K562 (cell line): ENCODE data around the gene ATF3. TPM values are rescaled to one million over a fixed set of nuclear protein-coding genes. Genes with fewer than 3 reads are reported as not detected.

Experiments
- MAFK ChIP-seq: IDR thresholded peaks from 2 replicates; pipeline ENCODE4 v1.6.1; 2011; ENCODE audit warnings: low read length, improper control_type of control experiment
- MTF1 ChIP-seq: fragments of 250-450 bp; sonication (Bioruptor Pico); IDR thresholded peaks from 2 replicates; pipeline ENCODE4 v1.9.0; 2021; ENCODE audit warnings: moderate library complexity, mild to moderate bottlenecking, inconsistent platforms, borderline replicate concordance
- NCOA1 ChIP-seq: fragments of 450-650 bp; IDR thresholded peaks from 2 replicates; pipeline ENCODE4 v1.6.1; 2016; ENCODE audit warnings: low read depth
- POLR2B ChIP-seq: fragments of 450-650 bp; IDR thresholded peaks from 2 replicates; pipeline ENCODE4 v1.6.1; 2018; ENCODE audit warnings: low read depth; ENCODE audit not compliant: partially characterized antibody
- POU5F1 ChIP-seq: fragments of 150-350 bp; IDR thresholded peaks from 2 replicates; pipeline ENCODE4 v1.6.1; 2014; ENCODE audit warnings: borderline replicate concordance, low read length, low read depth, mild to moderate bottlenecking; ENCODE audit not compliant: partially characterized antibody
- RAD21 ChIP-seq, 2 experiments: fragments of 250-450 bp in 1 of 2; fragments of 450-650 bp in 1 of 2; sonication (Bioruptor Pico) in 1 of 2; formaldehyde crosslinking in 1 of 2; IDR thresholded peaks in 1 of 2; conservative IDR thresholded peaks in 1 of 2; 2 replicates each; pipeline versions ENCODE4 v1.4.0 to v1.8.0; 2020 to 2022; ENCODE audit warnings: mild to moderate bottlenecking in 2 of 2, moderate library complexity in 1 of 2
- RBM25 ChIP-seq: fragments of 200-400 bp; formaldehyde crosslinking; IDR thresholded peaks from 2 replicates; pipeline ENCODE4 v1.6.1; 2018; ENCODE audit warnings: low read length, low read depth, moderate library complexity; ENCODE audit not compliant: severe bottlenecking
- SMAD1 ChIP-seq: fragments of 150-350 bp; IDR thresholded peaks from 2 replicates; pipeline ENCODE4 v1.6.1; 2014; ENCODE audit warnings: low read length, low read depth; ENCODE audit not compliant: partially characterized antibody
- SREBF2 ChIP-seq: sonication (generic); formaldehyde crosslinking; IDR thresholded peaks from 2 replicates; pipeline ENCODE4 v1.4.0; 2020; ENCODE audit warnings: mild to moderate bottlenecking, missing genetic modification reagents
- TAF9B ChIP-seq: fragments of 450-650 bp; IDR thresholded peaks from 2 replicates; pipeline ENCODE4 v1.6.1; 2018; ENCODE audit warnings: mild to moderate bottlenecking; ENCODE audit not compliant: partially characterized antibody
- XRCC3 ChIP-seq: fragments of 450-650 bp; IDR thresholded peaks from 2 replicates; pipeline ENCODE4 v1.6.1; 2017; ENCODE audit warnings: mild to moderate bottlenecking, moderate library complexity
- polyA plus RNA-seq, 8 experiments: library from polyadenylated mRNA; depleted of rRNA in 4 of 8; stranded (reverse) in 5 of 8; unstranded in 3 of 8; fragments of >200 nt; fragmentation: Nextera tagmentation in 2 of 8; fragmentation: Illumina TruSeq in 1 of 8; extraction: Ambion mirVana in 2 of 8; extraction: Trizol in 1 of 8; gene quantifications; 2 replicates each; pipeline versions ENCODE4 v1.2.1 to v1.2.3, GENCODE V29; 2011 to 2014; ENCODE audit warnings: inconsistent platforms in 1 of 8, missing spikeins in 1 of 8
- total RNA-seq, 7 experiments: library from RNA; depleted of rRNA in 6 of 7; stranded (reverse); fragments of >200 nt in 6 of 7; fragmentation: Illumina TruSeq in 2 of 7; extraction: Trizol in 2 of 7; gene quantifications; 2 replicates each; pipeline versions ENCODE4 v1.2.1 to v1.2.3, GENCODE V29; 2011 to 2021; ENCODE audit warnings: low replicate concordance in 1 of 7
- TF ChIP-seq, protein P1 (sequence below): fragments of 150-350 bp; IDR thresholded peaks from 2 replicates; pipeline ENCODE4 v1.6.1; 2014; ENCODE audit warnings: low read depth, mild to moderate bottlenecking, low read length, borderline replicate concordance
- TF ChIP-seq, protein P2 (sequence below): fragments of 250-450 bp; sonication (Bioruptor Pico); IDR thresholded peaks from 2 replicates; pipeline ENCODE4 v1.4.0; 2020; ENCODE audit warnings: mild to moderate bottlenecking, moderate library complexity
- TF ChIP-seq, protein P3 (sequence below): fragments of 200-800 bp; sonication (Bioruptor generic); IDR thresholded peaks from 2 replicates; pipeline ENCODE4 v1.6.1; 2017; ENCODE audit warnings: missing genetic modification characterization, missing compliant biosample characterization
- TF ChIP-seq, protein P4 (sequence below): fragments of 250-450 bp; sonication (Bioruptor Pico); IDR thresholded peaks from 2 replicates; pipeline ENCODE4 v1.5.1; 2021; ENCODE audit warnings: mild to moderate bottlenecking
- TF ChIP-seq, protein P5 (sequence below): fragments of 250-450 bp; sonication (Bioruptor Pico); IDR thresholded peaks from 2 replicates; pipeline ENCODE4 v1.4.0; 2020

ATF3 gene
- total and polyA plus RNA-seq, 9 of the 15 experiments (the other 6 are each of a cell fraction or from before 2014, with no cell fraction given) = 3.5 to 28.2 (median 19.8) TPM

DNA sequence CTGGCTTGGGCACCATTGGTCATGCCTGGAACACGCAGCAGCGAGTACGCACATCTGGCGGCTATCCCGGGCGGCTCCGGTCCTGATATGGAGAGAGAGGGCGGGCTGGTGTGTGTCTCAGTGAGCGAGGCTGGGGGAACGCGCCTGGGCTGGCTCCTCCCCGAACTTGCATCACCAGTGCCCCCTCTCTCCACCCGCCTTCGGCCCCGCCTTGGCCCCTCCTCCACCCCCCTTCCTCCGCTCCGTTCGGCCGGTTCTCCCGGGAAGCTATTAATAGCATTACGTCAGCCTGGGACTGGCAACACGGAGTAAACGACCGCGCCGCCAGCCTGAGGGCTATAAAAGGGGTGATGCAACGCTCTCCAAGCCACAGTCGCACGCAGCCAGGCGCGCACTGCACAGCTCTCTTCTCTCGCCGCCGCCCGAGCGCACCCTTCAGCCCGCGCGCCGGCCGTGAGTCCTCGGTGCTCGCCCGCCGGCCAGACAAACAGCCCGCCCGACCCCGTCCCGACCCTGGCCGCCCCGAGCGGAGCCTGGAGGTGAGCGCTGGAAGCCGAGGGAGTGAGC, at the start of gene ATF3 (continued):
- TF ChIP-seq, protein P1, sequence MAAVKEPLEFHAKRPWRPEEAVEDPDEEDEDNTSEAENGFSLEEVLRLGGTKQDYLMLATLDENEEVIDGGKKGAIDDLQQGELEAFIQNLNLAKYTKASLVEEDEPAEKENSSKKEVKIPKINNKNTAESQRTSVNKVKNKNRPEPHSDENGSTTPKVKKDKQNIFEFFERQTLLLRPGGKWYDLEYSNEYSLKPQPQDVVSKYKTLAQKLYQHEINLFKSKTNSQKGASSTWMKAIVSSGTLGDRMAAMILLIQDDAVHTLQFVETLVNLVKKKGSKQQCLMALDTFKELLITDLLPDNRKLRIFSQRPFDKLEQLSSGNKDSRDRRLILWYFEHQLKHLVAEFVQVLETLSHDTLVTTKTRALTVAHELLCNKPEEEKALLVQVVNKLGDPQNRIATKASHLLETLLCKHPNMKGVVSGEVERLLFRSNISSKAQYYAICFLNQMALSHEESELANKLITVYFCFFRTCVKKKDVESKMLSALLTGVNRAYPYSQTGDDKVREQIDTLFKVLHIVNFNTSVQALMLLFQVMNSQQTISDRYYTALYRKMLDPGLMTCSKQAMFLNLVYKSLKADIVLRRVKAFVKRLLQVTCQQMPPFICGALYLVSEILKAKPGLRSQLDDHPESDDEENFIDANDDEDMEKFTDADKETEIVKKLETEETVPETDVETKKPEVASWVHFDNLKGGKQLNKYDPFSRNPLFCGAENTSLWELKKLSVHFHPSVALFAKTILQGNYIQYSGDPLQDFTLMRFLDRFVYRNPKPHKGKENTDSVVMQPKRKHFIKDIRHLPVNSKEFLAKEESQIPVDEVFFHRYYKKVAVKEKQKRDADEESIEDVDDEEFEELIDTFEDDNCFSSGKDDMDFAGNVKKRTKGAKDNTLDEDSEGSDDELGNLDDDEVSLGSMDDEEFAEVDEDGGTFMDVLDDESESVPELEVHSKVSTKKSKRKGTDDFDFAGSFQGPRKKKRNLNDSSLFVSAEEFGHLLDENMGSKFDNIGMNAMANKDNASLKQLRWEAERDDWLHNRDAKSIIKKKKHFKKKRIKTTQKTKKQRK = no peak
- TF ChIP-seq POU5F1 = no peak
- TF ChIP-seq, protein P2, sequence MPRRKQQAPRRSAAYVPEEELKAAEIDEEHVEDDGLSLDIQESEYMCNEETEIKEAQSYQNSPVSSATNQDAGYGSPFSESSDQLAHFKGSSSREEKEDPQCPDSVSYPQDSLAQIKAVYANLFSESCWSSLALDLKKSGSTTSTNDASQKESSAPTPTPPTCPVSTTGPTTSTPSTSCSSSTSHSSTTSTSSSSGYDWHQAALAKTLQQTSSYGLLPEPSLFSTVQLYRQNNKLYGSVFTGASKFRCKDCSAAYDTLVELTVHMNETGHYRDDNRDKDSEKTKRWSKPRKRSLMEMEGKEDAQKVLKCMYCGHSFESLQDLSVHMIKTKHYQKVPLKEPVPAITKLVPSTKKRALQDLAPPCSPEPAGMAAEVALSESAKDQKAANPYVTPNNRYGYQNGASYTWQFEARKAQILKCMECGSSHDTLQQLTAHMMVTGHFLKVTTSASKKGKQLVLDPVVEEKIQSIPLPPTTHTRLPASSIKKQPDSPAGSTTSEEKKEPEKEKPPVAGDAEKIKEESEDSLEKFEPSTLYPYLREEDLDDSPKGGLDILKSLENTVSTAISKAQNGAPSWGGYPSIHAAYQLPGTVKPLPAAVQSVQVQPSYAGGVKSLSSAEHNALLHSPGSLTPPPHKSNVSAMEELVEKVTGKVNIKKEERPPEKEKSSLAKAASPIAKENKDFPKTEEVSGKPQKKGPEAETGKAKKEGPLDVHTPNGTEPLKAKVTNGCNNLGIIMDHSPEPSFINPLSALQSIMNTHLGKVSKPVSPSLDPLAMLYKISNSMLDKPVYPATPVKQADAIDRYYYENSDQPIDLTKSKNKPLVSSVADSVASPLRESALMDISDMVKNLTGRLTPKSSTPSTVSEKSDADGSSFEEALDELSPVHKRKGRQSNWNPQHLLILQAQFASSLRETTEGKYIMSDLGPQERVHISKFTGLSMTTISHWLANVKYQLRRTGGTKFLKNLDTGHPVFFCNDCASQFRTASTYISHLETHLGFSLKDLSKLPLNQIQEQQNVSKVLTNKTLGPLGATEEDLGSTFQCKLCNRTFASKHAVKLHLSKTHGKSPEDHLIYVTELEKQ = no peak
- no peak for TF ChIP-seq XRCC3
- no peak for TF ChIP-seq MTF1 (CRISPR knock-in tag)
- TF ChIP-seq, protein P3, sequence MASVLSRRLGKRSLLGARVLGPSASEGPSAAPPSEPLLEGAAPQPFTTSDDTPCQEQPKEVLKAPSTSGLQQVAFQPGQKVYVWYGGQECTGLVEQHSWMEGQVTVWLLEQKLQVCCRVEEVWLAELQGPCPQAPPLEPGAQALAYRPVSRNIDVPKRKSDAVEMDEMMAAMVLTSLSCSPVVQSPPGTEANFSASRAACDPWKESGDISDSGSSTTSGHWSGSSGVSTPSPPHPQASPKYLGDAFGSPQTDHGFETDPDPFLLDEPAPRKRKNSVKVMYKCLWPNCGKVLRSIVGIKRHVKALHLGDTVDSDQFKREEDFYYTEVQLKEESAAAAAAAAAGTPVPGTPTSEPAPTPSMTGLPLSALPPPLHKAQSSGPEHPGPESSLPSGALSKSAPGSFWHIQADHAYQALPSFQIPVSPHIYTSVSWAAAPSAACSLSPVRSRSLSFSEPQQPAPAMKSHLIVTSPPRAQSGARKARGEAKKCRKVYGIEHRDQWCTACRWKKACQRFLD = peak; percentile 29; the same call in 1 of the 2 replicates
- TF ChIP-seq RAD21 (CRISPR knock-in tag; conservative IDR thresholded peaks at IDR 0.05 in 1 of 2, IDR thresholded peaks at IDR 0.05 in 1 of 2) = no peak
- TF ChIP-seq, protein P4, sequence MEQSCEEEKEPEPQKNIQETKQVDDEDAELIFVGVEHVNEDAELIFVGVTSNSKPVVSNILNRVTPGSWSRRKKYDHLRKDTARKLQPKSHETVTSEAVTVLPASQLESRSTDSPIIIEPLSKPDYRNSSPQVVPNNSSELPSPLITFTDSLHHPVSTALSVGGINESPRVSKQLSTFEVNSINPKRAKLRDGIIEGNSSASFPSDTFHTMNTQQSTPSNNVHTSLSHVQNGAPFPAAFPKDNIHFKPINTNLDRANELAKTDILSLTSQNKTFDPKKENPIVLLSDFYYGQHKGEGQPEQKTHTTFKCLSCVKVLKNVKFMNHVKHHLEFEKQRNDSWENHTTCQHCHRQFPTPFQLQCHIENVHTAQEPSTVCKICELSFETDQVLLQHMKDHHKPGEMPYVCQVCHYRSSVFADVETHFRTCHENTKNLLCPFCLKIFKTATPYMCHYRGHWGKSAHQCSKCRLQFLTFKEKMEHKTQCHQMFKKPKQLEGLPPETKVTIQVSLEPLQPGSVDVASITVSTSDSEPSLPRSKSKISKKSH (CRISPR knock-in tag) = no peak
- peak; percentile 17 for TF ChIP-seq RBM25
- TF ChIP-seq SMAD1 = peak; percentile 86
- no peak for TF ChIP-seq SREBF2 (CRISPR knock-in tag)
- peak; percentile 96 for TF ChIP-seq TAF9B
- TF ChIP-seq MAFK = 0 out of 2 replicates have a peak, but pooled peaks have one; percentile 15
- TF ChIP-seq POLR2B = peak; percentile 98
- TF ChIP-seq NCOA1 = peak; percentile 43; the same call in 1 of the 2 replicates
- TF ChIP-seq, protein P5, sequence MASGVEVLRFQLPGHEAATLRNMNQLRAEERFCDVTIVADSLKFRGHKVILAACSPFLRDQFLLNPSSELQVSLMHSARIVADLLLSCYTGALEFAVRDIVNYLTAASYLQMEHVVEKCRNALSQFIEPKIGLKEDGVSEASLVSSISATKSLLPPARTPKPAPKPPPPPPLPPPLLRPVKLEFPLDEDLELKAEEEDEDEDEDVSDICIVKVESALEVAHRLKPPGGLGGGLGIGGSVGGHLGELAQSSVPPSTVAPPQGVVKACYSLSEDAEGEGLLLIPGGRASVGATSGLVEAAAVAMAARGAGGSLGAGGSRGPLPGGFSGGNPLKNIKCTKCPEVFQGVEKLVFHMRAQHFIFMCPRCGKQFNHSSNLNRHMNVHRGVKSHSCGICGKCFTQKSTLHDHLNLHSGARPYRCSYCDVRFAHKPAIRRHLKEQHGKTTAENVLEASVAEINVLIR = 0 out of 2 replicates have a peak, but pooled peaks have one; percentile 46
